Stimulated activated CD8-positive, alpha-beta memory T cell treated with anti-CD3 and anti-CD28 coated beads, Interleukin-12 subunit alpha, Interleukin-12 subunit beta, amount 100 ng/mL, for 4 hours (primary cell): Measurements from ENCODE around the gene PLAC9.
"Not testable (repeated sequence)": the region's sequence is repeated elsewhere in the genome, so short reads cannot be mapped to it uniquely, and the experiment has no call there.

Experiments used
- DNase-seq: peaks from one replicate; pipeline ENCODE4 v3.0.0-alpha.2; 2020; ENCODE audit warnings: low read depth

PLAC9 gene

GRCh38 chr10:80139265-80139664 lies 6.7 kb downstream of the PLAC9 start:
- no peak for DNase-seq

GRCh38 chr10:80140251-80140650 lies 7.7 kb downstream of the PLAC9 start:
- no peak for DNase-seq

GRCh38 chr10:80141696-80142460 lies 9.3 kb downstream of the PLAC9 start:
- DNase-seq: no peak

- DNase-seq: no peak
Measured at GRCh38 chr10:80144067-80144695, 11.7 kb downstream of the PLAC9 start.

GRCh38 chr10:80144696-80145131 lies 12.2 kb downstream of the PLAC9 start:
- DNase-seq: no peak

GRCh38 chr10:80145406-80146308 lies 13.1 kb downstream of the PLAC9 start:
- DNase-seq: not testable (repeated sequence)

GRCh38 chr10:80146918-80147317 lies 14.4 kb downstream of the PLAC9 start:
- DNase-seq: no peak

- no peak for DNase-seq
Measured at GRCh38 chr10:80148166-80148805, 15.8 kb downstream of the PLAC9 start.

GRCh38 chr10:80149123-80149522 lies 16.6 kb downstream of the PLAC9 start:
- no peak for DNase-seq

GRCh38 chr10:80150172-80150571 lies 17.6 kb downstream of the PLAC9 start:
- no peak for DNase-seq

- DNase-seq: no peak
Measured at GRCh38 chr10:80152820-80153219, 20.3 kb downstream of the PLAC9 start.

GRCh38 chr10:80153460-80153859 lies 20.9 kb downstream of the PLAC9 start:
- no peak for DNase-seq

GRCh38 chr10:80154626-80154977 lies 22.1 kb downstream of the PLAC9 start:
- no peak for DNase-seq

GRCh38 chr10:80154978-80155695 lies 22.6 kb downstream of the PLAC9 start:
- DNase-seq: no peak

GRCh38 chr10:80155696-80156215 lies 23.2 kb downstream of the PLAC9 start:
- DNase-seq: no peak

GRCh38 chr10:80156216-80156615 lies 23.7 kb downstream of the PLAC9 start:
- no peak for DNase-seq

- DNase-seq: no peak
Measured at GRCh38 chr10:80157561-80157960, 25.0 kb downstream of the PLAC9 start.

GRCh38 chr10:80158126-80158525 lies 25.6 kb downstream of the PLAC9 start:
- no peak for DNase-seq

- no peak for DNase-seq
Measured at GRCh38 chr10:80158598-80159127, 26.1 kb downstream of the PLAC9 start.

GRCh38 chr10:80159166-80159873 lies 26.8 kb downstream of the PLAC9 start:
- no peak for DNase-seq
